Measurements from ENCODE around the gene CDC25B.

CDC25B gene

GRCh38 chr20:3751305-3751674, 44.8 kb upstream of the CDC25B start:
- ChIA-PET CTCF (interaction anchor here (0.6 to 9.8 kb wide), 15 partner anchors 11 to 238 kb away, joined by 3 to 133 read pairs (median 5); partner anchors contain the start of gene ADISSP), POLR2A (interaction anchor here (0.5 to 3.2 kb wide), 5 partner anchors 14 to 128 kb away, joined by 3 to 17 read pairs (median 4); partner anchors contain the start of genes ADISSP, AP5S1 and CDC25B)
- peaks cover 4% of the 10 kb centered on the region; the same call in 1 of the 2 replicates for H3K4me1 ChIP-seq (ENCODE audit: control insufficient read depth, insufficient read depth, low read length)
- TF ChIP-seq YY1 (tag by site-specific recombination; IDR thresholded peaks at IDR 0.05), result no peak
- TF ChIP-seq ZNF423 (tag by site-specific recombination; IDR thresholded peaks at IDR 0.05), result no peak
- no peak for TF ChIP-seq ZNF223 (tag by site-specific recombination; IDR thresholded peaks at IDR 0.05)
- TF ChIP-seq MZF1 (tag by site-specific recombination; IDR thresholded peaks at IDR 0.05; ENCODE audit: borderline replicate concordance), result no peak
- no peak for TF ChIP-seq ZNF157 (tag by site-specific recombination; IDR thresholded peaks at IDR 0.05)
- no peak for TF ChIP-seq ZNF473 (tag by site-specific recombination; IDR thresholded peaks at IDR 0.05)
- peak overlapping the region; percentile 30 for H3K4me3 ChIP-seq (ENCODE audit: low read depth, low read length)
- H3K27ac ChIP-seq (ENCODE audit: extremely low read depth, low read depth, low read length), result no peak overlapping the region
- peaks cover 0 to 37% of the 10 kb centered on the region in 2 experiments; a peak in 1 of 3 replicates for H3K36me3 ChIP-seq (ENCODE audit: control insufficient read depth in 2 of 2, insufficient read depth in 1 of 2, low read length in 2 of 2)
- no peaks in the 10 kb centered on the region for H3K9me3 ChIP-seq (ENCODE audit: control insufficient read depth, insufficient read depth, low read depth, low read length)

GRCh38 chr20:3751675-3752385, 44.3 kb upstream of the CDC25B start:
- CTCF ChIA-PET, result interaction anchor here (0.5 to 9.8 kb wide), 17 partner anchors 9 to 331 kb away, joined by 3 to 133 read pairs (median 5); partner anchors contain the start of gene ADISSP
- Histone ChIP-seq H3K27ac (ENCODE audit: extremely low read depth, low read depth, low read length) (no peak overlapping the region), H3K36me3 (ENCODE audit: control insufficient read depth in 2 of 2, insufficient read depth in 1 of 2, low read length in 2 of 2) (peaks cover 0 to 40% of the 10 kb centered on the region in 2 experiments; a peak in 1 of 3 replicates), H3K4me3 (ENCODE audit: low read depth, low read length) (peak overlapping the region; percentile 30), H3K4me1 (ENCODE audit: control insufficient read depth, insufficient read depth, low read length) (peaks cover 4% of the 10 kb centered on the region; the same call in 1 of the 2 replicates), H3K9me3 (ENCODE audit: control insufficient read depth, insufficient read depth, low read depth, low read length) (no peaks in the 10 kb centered on the region)
- TF ChIP-seq ZNF677 (tag by site-specific recombination; IDR thresholded peaks at IDR 0.05) (no peak), ZBTB20 (tag by site-specific recombination; IDR thresholded peaks at IDR 0.05) (no peak), KLF1 (tag by site-specific recombination; IDR thresholded peaks at IDR 0.05) (no peak), SETDB1 (IDR thresholded peaks at IDR 0.05; ENCODE audit: insufficient read length, low read length) (no peak), ZNF423 (tag by site-specific recombination; IDR thresholded peaks at IDR 0.05) (no peak), ZNF394 (tag by site-specific recombination; IDR thresholded peaks at IDR 0.05; ENCODE audit: borderline replicate concordance) (no peak), ZBTB6 (tag by site-specific recombination; IDR thresholded peaks at IDR 0.05) (no peak), ZSCAN5A (tag by site-specific recombination; IDR thresholded peaks at IDR 0.05) (no peak), KLF7 (tag by site-specific recombination; IDR thresholded peaks at IDR 0.05; ENCODE audit: borderline replicate concordance) (no peak), INSM2 (tag by site-specific recombination; IDR thresholded peaks at IDR 0.05) (no peak), ZNF18 (tag by site-specific recombination; IDR thresholded peaks at IDR 0.05) (no peak), ATF2 (tag by site-specific recombination; IDR thresholded peaks at IDR 0.05; ENCODE audit: low read depth) (no peak), PRDM1 (tag by site-specific recombination; IDR thresholded peaks at IDR 0.05) (no peak), ZNF37A (tag by site-specific recombination; IDR thresholded peaks at IDR 0.05) (no peak)
- POLR2A ChIA-PET, result interaction anchor here (0.5 to 3.2 kb wide), 6 partner anchors 13 to 127 kb away, joined by 3 to 17 read pairs (median 4); partner anchors contain the start of genes ADISSP, AP5S1 and CDC25B

Measured in HEK293 (cell line).